ENCODE measurements around the gene KIF5C.

GRCh38 chr2:148924514-148925178, 49.6 kb downstream of the KIF5C start:
- TF ChIP-seq EZH2 (IDR thresholded peaks at IDR 0.05) (no peak), POLR2AphosphoS5 (IDR thresholded peaks at IDR 0.05; ENCODE audit: borderline replicate concordance, low read depth, low read length) (no peak), FOXP2 (optimal IDR thresholded peaks at IDR 0.05; ENCODE audit: control extremely low read depth, extremely low read length, insufficient read depth) (no peak)

Data from SK-N-MC (cell line).